Midbrain (tissue), 1 donor: ENCODE results near the gene RRN3.
A peak's percentile ranks its signal among the peaks of the same experiment; 100 is the strongest.
"Not testable (repeated sequence)": the region's sequence is repeated elsewhere in the genome, so short reads cannot be mapped to it uniquely, and the experiment has no call there.

Experiments used
- DNase-seq: peaks from one replicate; lab custom pipeline; 2025; lab: John Stamatoyannopoulos, UW

The RRN3 gene

DNA sequence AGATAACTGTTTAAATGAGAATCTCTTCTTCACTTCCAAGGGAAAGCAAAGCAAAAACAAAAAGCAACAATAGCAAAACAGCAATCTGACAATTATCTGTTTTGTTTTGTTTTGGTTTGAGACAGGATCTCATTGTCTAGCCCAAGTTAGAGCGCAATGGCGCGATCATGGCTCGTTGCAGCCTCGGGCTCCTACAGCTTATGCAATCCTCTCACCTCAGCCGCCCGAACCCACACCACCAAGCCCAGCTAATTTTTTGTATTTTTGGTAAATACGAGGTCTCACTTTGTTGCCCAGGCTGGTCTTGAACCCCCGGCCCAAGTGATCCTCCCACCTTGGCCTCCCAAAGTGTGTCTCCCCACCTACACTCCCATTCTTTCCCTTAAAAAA, 2.5 kb upstream of the RRN3 start:
- DNase-seq = not testable (repeated sequence)

GRCh38 chr16:15093571-15093954, 509 bp downstream of the RRN3 start:
- not testable (repeated sequence) for DNase-seq

DNA sequence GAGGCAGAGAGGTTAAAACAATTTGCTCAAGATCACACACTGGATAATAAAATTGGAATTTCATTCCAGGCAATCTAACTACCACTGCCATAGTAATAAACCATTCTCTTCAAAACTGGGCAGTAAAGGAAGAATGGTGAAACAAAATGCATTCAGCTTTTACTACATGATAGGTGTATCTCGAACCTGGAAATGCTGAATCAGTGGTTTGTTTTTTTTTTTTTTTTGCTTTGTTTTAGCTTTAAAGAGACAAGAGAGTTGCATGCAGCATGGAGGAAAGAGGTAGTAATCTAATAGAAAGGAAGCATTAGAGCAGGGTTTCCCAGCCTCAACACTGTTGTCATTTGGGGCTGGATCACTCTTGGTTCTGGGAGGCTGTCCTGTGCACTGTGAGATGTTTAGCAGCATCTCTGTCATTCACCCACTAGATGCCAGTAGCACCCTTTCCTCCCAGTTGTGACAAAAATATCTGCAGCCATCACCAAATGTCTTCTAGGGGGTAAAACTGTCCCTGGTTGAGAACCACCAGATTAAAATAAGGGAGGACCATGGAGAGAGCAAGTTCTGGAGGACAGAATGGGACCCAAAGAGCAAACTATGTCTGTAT, 3.3 kb downstream of the RRN3 start:
- not testable (repeated sequence) for DNase-seq

DNA sequence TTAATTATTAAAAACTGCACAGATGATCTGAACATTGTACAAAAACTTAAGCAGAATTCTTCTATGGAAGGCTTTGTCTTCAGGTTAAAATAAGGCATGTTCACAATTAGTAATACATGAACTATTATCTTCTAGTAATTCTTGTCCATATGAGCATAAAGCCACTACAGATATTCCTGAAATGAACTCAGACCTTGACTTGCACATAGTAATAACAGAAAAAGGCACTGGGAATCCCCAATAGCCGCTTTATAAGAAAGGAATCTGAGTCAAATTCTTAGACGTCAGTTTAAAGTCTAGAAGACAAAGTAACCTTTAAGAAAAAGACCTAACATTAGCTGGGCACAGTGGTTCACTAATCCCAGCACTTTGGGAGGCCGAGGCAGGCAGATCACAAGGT, 11.3 kb downstream of the RRN3 start:
- not testable (repeated sequence) for DNase-seq

- DNase-seq = not testable (repeated sequence)
Observed at GRCh38 chr16:15080883-15081282, 13.2 kb downstream of the RRN3 start.

- DNase-seq = not testable (repeated sequence)
Observed at GRCh38 chr16:15076161-15076560, 17.9 kb downstream of the RRN3 start.

- no peak for DNase-seq
Observed at GRCh38 chr16:15073101-15073500, 21.0 kb downstream of the RRN3 start.

DNA sequence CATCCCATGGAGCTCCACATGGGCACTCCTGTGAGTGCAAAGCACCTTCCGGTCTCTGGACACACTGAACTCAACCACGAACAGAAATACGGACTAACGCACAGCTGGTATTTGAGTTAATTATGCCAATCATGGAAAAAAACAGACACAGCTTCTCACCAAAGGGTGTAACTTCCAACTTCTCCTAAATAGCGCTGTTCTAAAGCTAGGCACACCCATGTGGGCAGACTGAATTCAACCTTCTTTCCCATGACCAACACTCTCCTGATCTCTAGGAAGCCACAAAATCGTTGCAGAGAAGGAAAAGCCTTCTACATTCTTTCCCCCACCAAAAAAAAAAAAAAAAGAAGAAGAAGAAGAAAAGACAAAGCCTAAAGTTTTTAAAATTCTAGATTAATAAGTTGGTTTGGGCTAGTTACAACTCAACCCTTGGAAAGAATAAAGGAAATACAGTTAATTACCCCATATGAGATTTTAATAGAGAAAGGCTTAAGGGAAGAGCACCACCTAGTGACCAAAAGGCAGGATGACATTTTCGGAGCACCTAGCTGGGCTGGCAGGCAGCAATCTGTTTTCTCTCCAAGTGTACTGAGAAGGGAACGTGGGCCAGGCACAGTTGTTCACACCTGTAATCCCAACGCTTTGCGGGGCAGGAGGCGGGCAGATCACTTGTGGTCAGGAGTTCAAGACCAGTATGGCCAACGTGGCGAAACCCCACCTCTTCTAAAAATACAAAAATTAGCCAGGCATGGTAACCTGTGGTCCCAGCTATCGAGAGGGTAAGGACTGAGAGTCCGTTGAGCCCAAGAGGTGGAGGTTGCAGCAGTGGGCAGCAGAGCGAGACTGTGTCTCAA, 21.9 kb downstream of the RRN3 start:
- DNase-seq = not testable (repeated sequence)

DNA sequence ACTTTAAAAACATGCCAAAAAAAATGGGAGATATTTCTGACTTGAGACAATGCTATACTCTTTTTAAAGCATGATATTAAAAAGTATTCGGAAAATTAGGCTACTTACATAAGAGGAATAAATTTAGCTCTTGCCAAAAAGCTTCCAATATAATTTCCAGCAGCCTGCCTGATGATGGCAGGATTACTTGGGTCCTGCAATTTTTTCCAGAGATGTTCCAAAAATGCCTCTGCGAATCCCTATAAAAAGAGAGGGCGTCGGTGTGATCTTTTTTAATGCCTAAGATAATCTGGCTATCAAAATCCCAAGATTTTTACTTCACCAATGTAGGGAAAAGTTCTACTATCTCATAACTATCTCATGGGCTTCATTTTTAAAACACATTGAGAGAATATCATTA, 23.1 kb downstream of the RRN3 start:
- not testable (repeated sequence) for DNase-seq

GRCh38 chr16:15066690-15067089, 27.4 kb downstream of the RRN3 start:
- DNase-seq = not testable (repeated sequence)

DNA sequence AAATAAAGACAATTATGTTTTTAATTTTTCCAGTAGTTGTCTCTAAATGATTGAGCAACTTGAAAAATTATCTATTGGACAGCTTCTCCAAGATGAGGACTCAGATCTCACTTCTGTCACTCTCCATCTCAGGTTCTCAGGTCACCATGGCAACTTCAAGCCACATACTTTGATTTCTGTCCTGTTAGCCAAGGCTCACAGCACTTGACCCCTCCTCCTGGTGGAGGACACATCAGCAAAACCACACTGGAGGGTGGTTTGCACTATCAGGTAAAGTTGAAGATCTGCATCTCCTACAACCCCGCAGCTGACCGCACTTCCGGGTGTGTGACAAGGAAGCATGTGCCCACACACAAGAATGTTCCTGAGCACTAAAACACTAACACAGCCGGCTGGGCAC, 28.1 kb downstream of the RRN3 start:
- DNase-seq = not testable (repeated sequence)

- not testable (repeated sequence) for DNase-seq
Observed at GRCh38 chr16:15062085-15062810, 31.8 kb downstream of the RRN3 start.

GRCh38 chr16:15059324-15059723, 34.7 kb downstream of the RRN3 start:
- DNase-seq = no peak

- no peak for DNase-seq
Observed at GRCh38 chr16:15057681-15058417, 36.2 kb downstream of the RRN3 start.

DNA sequence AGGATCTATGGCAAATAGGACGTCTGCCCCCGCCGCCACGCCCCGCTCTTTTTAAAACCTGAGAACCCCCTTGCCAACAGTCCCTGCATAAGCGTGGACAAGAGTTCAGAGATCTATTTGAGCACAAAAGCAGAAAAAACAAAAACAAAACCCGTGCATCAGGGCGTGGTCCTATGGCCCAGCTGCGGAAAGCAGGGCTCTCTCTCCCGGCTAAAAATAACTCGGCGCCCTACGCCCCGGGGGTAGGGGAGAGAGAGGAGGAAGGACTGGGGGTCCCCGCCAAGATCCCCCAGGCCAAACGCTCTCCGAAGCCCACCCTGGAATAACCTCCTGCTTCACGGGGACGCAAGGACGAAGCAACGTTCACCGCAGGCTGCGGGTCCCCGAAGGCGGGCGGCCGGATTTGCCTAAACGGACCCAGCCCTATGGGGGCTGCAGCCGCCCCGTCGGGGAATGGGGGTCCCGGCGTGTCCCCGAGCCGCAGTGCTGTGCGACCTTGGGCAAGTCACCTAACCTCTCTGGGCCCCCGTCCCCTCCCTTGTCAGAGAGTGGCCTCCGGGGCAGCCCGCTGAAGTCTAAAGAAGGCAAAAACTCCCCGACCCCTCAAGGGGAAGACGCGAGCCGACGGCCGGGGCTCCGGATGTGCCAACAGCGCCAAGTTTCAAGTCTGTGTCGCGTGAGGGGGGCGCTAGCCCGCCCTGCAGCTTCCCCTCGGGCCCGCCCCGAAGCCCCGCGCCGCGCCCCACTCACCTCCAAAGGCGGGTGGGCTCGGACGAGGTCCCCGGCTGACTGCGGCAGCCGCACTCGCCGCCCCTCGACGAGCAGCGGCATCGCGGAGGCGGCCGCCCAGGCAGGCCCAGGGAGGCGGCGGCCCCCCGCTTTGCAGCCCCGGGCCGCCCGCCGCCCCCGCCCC, 38.7 kb downstream of the RRN3 start:
- peak; percentile 64 for DNase-seq

DNA sequence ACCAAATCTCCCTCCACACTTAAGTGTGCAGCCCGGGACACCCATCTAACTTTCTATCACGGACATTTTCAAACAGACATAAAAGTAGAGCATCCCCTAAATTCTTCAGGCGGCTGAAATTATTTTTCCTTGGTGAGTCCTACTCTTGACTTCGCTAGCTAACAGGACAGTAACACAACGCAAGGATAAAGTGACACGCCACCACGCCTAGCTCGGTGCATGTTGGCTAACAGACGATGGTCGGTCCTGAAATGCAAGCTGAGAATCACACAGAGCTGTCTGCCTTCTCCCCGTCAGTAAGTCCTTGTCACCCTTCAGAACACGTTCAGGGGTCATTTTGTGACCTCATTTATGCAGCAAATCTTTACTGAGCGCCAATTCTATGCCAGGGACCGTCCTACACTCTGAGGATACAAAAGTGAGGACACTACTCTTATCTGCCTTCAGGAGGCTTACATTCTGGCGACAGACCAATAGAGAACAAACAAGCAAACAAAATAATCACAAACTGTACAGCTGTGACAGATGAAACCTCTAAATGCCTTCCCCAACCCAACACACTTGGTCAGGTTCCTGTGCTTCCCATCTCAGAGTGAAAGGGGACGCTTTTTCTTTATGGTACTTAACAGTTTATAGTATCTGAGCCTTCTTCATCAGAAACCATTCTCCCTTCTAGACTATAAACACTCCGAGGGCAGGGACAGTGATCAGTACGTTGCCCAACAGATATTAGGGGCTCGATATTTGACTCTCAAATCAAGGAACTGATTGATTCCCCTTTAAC, 39.5 kb downstream of the RRN3 start:
- no peak for DNase-seq

DNA sequence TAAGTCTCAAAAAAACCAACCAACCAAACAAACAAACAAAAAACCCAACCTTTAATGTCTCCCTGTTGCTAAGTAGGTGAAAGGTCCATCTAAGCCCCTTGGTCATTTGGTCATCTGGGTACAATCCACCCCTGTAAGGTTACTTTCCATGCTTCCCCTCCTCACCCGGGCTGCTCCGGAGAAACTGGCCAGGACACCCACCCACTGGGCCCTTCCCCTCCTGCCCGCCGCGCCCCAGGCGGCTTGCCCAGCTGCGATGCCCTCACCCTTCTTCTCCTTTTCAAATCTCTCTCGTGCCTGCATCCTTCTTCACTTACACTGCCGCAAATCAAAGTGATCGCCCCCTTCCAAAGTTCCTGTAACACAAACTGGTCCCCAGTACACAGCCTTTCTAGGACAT, 40.2 kb downstream of the RRN3 start:
- no peak for DNase-seq

DNA sequence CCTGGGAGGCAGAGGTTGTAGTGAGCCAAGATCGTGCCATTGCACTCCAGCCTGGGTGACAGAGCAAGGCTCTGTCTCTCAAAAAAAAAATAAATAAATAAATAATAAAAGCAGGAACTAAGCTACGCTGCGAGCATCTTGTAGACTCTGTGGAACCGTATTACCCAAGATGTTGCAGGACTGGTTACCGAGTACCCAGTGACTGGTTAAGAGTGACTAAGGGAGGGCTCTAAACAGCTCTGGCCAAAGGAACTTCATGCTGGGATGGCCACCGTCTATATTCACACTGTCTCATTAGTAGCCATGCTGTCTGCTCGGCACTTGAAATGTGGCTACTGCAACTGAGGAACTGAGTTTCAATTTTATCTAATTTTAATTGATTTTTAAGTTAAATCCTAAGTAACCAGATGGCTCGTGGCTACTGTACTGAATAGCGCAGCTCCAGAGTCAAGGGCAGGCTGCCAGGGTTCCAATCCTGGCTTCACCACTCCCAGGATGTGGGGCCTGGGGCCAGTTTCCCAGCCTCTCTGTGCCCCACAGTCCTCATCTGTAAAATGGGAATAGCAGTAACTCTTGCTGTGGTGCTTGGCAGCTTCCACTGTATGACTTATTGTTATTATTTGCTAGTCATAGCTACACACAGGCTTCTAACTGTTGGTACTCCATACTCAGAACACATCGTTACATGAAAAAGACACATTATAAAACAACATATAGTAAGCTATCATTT, 41.2 kb downstream of the RRN3 start:
- DNase-seq = no peak

DNA sequence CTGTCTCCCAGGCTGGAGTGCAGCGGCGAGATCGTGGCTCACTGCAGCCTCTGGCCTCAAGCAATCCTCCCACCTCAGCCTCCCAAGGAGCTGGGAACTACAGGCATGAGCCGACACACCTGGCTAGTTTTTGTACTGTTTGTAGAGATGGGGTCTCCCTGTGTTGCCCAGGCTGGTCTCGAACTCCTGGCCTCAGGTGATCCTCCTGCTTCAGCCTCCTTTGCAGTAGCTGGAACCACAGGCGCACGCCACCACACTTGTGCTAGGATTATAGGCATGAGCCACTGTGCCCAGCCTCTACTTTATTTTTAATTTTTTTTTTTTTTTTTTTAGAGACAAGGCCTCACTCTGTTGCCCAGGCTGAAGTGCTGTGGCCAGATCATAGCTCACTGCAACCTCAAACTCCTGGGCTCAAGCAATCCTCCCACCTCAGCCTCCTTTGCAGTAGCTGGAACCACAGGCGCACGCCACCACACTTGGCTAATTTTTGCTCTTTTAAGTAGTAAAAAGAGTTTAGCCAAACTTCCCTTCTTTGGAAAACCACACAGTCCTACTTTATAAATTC, 42.6 kb downstream of the RRN3 start:
- no peak for DNase-seq
